HG03439 (cell line): ENCODE data around the gene ADAMTSL3.
A peak's percentile ranks its signal among the peaks of the same experiment; 100 is the strongest.

Experiments
- ATAC-seq: cut with Tn5 transposase; IDR thresholded peaks from one replicate; pipeline ENCODE4 v1.9.1; 2021; ENCODE audit warnings: mild to moderate bottlenecking, moderate library complexity; ENCODE audit not compliant: unreplicated experiment

Gene ADAMTSL3

GRCh38 chr15:83855956-83856355 lies 202.0 kb downstream of the ADAMTSL3 start:
- no peak for ATAC-seq

GRCh38 chr15:83858820-83859505 lies 205.0 kb downstream of the ADAMTSL3 start:
- ATAC-seq, result no peak

- no peak for ATAC-seq
Measured at GRCh38 chr15:83866692-83867091, 212.8 kb downstream of the ADAMTSL3 start.

GRCh38 chr15:83869341-83869740 lies 215.4 kb downstream of the ADAMTSL3 start:
- ATAC-seq, result no peak

- ATAC-seq, result peak; percentile 83
Measured at GRCh38 chr15:83871808-83872559, 218.1 kb downstream of the ADAMTSL3 start.

GRCh38 chr15:83873966-83874365 lies 220.0 kb downstream of the ADAMTSL3 start:
- no peak for ATAC-seq

GRCh38 chr15:83880529-83880928 lies 226.6 kb downstream of the ADAMTSL3 start:
- no peak for ATAC-seq

- ATAC-seq, result no peak
Measured at GRCh38 chr15:83881156-83881555, 227.2 kb downstream of the ADAMTSL3 start.

- ATAC-seq, result no peak
Measured at GRCh38 chr15:83886321-83886720, 232.4 kb downstream of the ADAMTSL3 start.

- no peak for ATAC-seq
Measured at GRCh38 chr15:83887404-83887803, 233.5 kb downstream of the ADAMTSL3 start.

GRCh38 chr15:83887961-83888360 lies 234.0 kb downstream of the ADAMTSL3 start:
- ATAC-seq, result no peak

GRCh38 chr15:83889995-83890394 lies 236.1 kb downstream of the ADAMTSL3 start:
- ATAC-seq, result no peak

GRCh38 chr15:83890587-83890986 lies 236.7 kb downstream of the ADAMTSL3 start:
- no peak for ATAC-seq

GRCh38 chr15:83892498-83892897 lies 238.6 kb downstream of the ADAMTSL3 start:
- ATAC-seq, result no peak

GRCh38 chr15:83893308-83893707 lies 239.4 kb downstream of the ADAMTSL3 start:
- ATAC-seq, result no peak

GRCh38 chr15:83897037-83897436 lies 243.1 kb downstream of the ADAMTSL3 start:
- ATAC-seq, result no peak

GRCh38 chr15:83898361-83898760 lies 244.4 kb downstream of the ADAMTSL3 start:
- ATAC-seq, result no peak

GRCh38 chr15:83899670-83900069 lies 245.7 kb downstream of the ADAMTSL3 start:
- no peak for ATAC-seq

GRCh38 chr15:83904107-83905040 lies 250.5 kb downstream of the ADAMTSL3 start:
- no peak for ATAC-seq

GRCh38 chr15:83905556-83906273 lies 251.8 kb downstream of the ADAMTSL3 start:
- no peak for ATAC-seq

- ATAC-seq, result no peak
Measured at GRCh38 chr15:83911345-83911744, 257.4 kb downstream of the ADAMTSL3 start.
